Midbrain (tissue), 1 donor: Measurements from ENCODE around the gene CFAP90.

Experiments
- DNase-seq: peaks from one replicate; lab custom pipeline; 2025; lab: John Stamatoyannopoulos, UW

CFAP90 gene

GRCh38 chr5:7868427-7868772, 17.5 kb upstream of the CFAP90 start:
- DNase-seq: no peak

DNA sequence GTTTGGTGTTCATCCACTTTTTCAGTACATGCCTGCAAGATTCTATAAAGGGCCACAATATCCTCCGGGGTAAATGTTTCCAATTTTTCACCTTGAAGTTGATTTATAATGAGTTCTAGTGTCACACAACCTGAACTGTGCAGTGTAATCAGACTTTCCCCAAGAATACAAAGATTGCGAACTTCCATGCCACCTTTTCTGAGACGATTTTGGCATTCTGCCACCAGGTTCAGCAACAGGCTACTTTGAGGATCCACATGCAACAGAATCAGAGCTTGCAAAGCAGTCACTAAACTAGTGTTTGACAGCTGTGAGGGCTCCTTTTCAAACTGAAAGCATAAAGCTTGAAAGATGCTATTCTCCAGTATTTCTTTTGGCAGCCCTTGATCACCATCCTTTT, 16.3 kb upstream of the CFAP90 start:
- no peak for DNase-seq

DNA sequence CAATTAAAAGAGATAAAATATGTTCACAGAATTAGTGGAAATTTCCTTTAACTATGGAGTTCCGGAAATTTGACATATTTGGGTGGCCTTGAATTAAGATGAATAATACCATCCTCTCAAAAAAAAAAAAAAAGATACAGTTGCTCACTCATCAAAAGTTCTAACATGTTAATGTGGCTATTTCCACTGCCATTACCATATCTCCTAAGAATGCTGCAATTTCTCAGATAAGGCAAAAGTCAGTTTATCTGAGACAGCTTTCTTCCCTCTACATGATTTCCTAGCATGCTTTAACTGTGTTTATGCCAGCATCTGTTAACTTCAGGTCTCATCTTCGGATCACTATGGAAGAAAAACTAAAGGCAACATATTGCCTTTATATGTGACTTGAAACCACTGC, 15.3 kb upstream of the CFAP90 start:
- no peak for DNase-seq

GRCh38 chr5:7857926-7858632, 7.1 kb upstream of the CFAP90 start:
- DNase-seq: no peak

GRCh38 chr5:7857361-7857760, 6.4 kb upstream of the CFAP90 start:
- DNase-seq: no peak

DNA sequence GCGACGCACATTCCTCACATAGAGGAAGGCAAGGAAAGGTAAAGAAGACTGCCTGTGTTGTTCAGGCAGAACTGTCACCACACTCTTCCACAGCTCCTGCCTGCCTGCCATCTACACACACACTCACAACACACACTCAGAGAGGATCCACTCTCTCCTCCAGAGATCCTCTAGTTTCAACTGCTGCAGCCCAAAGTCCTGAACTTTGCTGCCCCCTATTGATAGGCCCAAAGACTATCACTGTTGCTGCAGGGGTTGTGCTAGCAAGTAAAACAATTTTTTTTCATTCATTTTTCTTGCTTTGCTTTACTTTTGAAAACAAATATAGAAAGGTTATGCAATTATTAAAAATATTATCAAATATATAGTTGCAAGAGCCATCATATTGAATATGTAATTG, 5.9 kb upstream of the CFAP90 start:
- peak; percentile 78 for DNase-seq

GRCh38 chr5:7855611-7856010, 4.7 kb upstream of the CFAP90 start:
- no peak for DNase-seq

DNA sequence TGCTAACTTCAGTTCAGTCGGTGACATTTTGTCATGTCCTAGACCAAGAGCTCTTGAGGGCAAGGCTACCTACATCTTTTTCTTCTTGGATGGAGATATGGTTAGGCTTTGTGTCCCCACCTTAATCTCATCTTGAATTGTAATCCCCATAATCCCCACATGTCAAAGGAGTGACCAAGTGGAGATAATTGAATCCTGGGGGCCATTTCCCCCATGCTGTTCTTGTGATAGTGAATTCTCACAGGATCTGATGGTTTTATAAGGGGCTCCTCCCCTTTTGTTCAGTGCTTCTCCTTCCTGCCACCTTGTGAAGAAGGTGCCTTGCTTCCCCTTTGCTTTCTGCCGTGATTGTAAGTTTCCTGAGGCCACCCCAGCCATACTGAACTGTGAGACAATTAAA, 2.1 kb upstream of the CFAP90 start:
- DNase-seq: no peak

GRCh38 chr5:7852542-7852941, 1.6 kb upstream of the CFAP90 start:
- no peak for DNase-seq

DNA sequence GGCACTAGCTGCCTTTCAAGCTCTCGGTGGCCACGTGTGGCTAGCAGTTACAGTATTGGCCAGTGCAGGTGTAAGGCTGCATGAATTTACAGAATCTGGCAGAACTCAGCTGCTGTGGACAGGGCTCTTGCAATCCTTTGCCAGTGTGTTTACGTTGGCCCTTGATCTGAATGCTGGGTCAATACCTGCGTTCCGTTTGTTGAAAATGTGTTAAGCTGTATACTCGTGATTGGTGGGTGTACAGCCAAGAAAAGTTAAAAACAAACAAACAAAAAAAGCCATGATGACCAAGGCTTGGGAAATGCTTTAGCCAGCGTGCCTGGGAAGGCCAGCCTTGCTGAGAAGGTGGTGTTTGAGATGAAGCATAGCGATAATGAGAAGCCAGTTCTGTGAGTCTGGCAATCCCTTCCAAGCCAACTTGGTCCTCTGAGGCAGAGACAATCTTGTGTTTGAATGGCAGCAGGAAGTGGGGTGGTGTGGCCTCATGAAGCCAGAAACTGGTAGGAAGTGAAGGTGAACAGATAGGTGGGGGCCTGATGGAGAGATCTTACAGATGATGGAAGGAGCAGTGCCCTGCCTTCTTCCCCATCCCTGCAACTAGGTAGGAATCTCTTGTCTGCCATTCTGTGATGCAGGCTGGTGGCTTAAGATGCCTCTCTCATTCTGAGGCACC, 820 bp upstream of the CFAP90 start:
- DNase-seq: no peak

DNA sequence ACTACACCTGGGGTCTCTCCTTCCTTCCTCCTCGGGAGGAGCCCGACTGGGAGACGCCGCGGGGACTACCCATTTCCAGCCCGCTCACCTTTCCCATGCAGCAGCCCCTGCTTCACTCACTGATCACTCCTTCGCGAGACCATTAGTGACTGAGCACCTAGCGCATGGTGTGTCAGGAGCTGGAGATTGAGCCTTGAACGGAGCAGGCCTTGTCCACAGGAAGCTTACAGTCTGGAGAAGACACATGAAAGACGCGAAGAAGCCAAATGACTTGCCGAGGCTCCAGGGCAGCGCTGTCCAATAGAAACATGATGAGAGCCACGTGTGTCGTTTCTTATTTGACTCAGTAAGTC, 283 bp upstream of the CFAP90 start:
- DNase-seq: no peak

DNA sequence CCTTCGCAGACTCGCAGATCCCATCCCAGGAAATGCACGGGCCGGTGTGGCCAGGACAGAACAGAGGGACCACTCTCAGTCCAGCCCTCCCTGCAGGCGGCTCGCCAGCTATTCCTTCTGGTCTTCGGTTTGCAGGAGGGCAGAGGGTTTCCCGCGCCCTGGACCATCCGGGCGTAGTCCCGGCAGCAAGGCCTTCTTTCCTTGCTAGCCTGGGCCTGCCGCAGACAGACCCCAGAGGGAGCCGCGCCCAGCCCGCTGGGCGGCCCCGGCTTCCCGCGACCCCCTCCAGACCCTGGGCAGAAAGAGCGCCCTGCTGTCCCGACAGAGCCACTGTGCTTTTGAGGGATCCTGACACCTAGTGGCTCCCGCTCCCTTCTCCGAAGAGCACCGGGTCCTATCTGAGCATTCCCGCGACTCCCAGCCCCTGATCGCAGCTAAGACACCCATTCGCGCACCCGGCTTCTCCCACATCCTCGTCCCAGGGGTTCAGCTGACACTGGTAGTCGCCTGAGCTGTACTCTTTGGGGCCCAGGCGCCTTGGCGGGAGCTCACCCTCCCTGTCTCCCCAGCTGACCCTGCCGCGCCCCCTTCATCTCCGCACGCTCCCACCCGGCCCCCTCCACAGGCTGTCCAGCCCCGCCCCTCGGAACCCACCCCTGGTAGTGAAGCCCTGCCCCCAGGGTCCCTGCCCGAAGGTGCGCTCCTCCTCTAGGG, 1.1 kb downstream of the CFAP90 start:
- no peak for DNase-seq

DNA sequence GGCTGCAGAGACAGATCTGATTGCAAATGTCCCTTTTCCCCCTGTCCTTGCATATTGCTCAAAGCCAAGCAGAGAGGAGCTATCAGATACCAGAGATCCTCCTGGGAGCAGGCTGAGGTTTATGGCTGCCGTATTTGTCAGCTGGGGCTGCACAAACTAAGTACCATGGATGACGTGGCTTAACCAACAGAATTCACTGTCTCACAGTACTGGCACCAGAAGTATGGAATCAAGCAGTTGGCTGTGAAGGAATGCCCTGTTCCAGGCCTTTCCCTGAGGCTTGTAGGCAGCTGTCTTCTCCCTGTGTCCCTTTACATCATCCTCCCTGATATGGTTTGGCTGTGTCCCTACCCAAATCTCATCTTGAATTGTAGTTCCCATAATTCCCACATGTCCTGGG, 2.6 kb downstream of the CFAP90 start:
- DNase-seq: no peak

- no peak for DNase-seq
Measured at GRCh38 chr5:7846327-7846726, 4.6 kb downstream of the CFAP90 start.

DNA sequence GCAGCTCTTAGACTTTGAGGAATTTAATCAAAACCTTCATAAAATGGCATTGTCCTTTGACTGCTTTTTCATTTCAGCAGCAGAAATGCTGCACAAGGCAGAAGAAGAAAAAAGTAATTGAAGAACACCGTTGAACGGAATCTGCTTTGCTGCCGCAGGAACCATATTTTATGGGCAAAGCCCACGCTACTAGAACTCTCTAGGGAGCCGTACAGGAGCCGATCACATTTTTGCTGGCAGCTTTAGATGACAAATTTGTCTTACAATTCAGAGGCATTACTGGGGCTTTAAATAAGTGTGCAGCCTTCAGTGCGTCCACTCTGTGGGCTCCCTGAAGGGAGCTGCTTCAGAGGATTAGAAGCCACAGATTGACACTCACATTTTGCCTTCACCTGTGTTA, 5.4 kb downstream of the CFAP90 start:
- no peak for DNase-seq

- DNase-seq: no peak
Measured at GRCh38 chr5:7844901-7845300, 6.0 kb downstream of the CFAP90 start.

GRCh38 chr5:7842531-7842930, 8.4 kb downstream of the CFAP90 start:
- DNase-seq: no peak

DNA sequence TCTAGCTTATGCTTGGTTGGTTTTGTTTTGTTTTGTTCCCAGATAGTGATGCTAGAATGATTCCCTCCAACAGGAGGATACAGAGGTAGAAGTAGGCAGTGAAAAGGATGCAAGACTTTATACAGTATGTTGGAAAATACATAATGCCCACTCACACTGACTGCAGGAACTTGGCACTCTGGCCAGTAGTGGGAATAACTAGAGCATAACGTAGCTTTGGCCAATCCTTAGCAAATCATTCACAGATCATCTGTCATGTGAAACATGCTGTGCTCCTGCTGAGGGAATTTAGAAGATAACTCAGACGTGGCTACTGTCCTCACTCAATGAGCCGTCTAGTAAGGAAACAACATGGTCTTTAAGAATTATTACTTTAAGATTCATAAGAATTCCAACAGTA, 13.5 kb downstream of the CFAP90 start:
- no peak for DNase-seq

- no peak for DNase-seq
Measured at GRCh38 chr5:7834982-7835381, 16.0 kb downstream of the CFAP90 start.

- DNase-seq: no peak
Measured at GRCh38 chr5:7828269-7828668, 22.7 kb downstream of the CFAP90 start.

DNA sequence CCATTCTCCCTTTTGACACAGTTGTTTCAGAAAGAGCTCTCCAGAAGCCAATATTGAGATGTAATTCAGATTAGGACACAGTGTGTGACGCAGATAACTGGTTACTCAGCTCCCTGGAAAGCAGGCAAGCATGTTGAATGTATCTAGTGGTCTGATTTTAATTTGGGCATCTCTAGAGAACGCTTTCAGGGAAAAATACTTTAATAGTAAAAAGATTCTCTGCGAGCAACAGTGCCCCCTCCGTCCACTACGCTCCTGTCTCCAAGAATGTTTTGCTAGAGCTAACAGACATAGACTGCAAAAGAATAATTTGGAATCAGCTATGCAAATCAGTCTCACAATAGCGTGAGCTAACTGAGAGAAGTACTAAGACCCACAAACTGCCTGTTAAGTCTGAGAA, 23.3 kb downstream of the CFAP90 start:
- DNase-seq: no peak

- no peak for DNase-seq
Measured at GRCh38 chr5:7825630-7826029, 25.3 kb downstream of the CFAP90 start.

GRCh38 chr5:7824995-7825394, 25.9 kb downstream of the CFAP90 start:
- DNase-seq: no peak

DNA sequence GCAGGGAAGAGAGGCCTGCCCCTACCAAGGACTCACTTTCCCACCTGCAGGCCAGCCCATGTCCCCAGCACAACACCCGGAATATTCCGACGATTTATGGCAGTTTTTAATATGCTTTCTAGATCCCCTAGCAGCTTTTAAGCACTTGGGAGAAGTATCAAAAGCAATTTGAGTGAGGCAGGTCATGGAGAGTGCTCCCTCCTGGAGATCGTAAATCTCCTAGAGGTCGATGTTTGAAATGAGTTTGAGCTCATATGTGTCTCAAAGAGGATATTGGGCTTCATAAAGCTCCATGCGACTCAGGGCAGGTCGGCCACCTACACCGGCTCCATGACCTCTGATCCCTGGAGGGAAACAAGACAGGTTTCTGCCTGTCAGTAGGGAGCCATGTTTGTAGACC, 27.3 kb downstream of the CFAP90 start:
- no peak for DNase-seq
